BLaER1 treated with 17β-estradiol and CSF1 and Interleukin-3, amounts not matched to agents 10 nM and 100 nM (cell line): ENCODE data around the gene CLCN1.
"Not testable (repeated sequence)": the region's sequence is repeated elsewhere in the genome, so short reads cannot be mapped to it uniquely, and the experiment has no call there.

ENCODE experiments used
- H3K27ac ChIP-seq, 11 experiments: shearing (Covaris generic); formaldehyde crosslinking; 2 replicates each; pipeline ENCODE4 v1.8.1; 2022
- H3K27me3 ChIP-seq, 11 experiments: shearing (Covaris generic); formaldehyde crosslinking; 2 replicates each; pipeline ENCODE4 v1.8.1; 2022
- H3K36me3 ChIP-seq, 11 experiments: shearing (Covaris generic); formaldehyde crosslinking; 2 replicates each; pipeline ENCODE4 v1.8.1; 2022
- H3K4me1 ChIP-seq, 10 experiments: shearing (Covaris generic); formaldehyde crosslinking; 2 replicates each; pipeline ENCODE4 v1.8.1; 2022
- H3K4me2 ChIP-seq, 11 experiments: shearing (Covaris generic); formaldehyde crosslinking; 2 replicates each; pipeline ENCODE4 v1.8.1; 2022
- H3K4me3 ChIP-seq, 10 experiments: shearing (Covaris generic); formaldehyde crosslinking; 2 replicates each; pipeline ENCODE4 v1.8.1; 2022
- H3K9ac ChIP-seq, 11 experiments: shearing (Covaris generic); formaldehyde crosslinking; 2 replicates each; pipeline ENCODE4 v1.8.1; 2022
- H3K9me3 ChIP-seq, 11 experiments: shearing (Covaris generic); formaldehyde crosslinking; replicated peaks in 1 of 11; 2 replicates each; pipeline ENCODE4 v1.8.1; 2022
- H4K20me1 ChIP-seq, 11 experiments: shearing (Covaris generic); formaldehyde crosslinking; 2 replicates each; pipeline ENCODE4 v1.8.1; 2022
- Cebpa-rat ChIP-seq, 11 experiments: shearing (Covaris generic); IDR thresholded peaks; 2 replicates each; pipeline ENCODE4 v1.8.1; 2022

CLCN1 gene

DNA sequence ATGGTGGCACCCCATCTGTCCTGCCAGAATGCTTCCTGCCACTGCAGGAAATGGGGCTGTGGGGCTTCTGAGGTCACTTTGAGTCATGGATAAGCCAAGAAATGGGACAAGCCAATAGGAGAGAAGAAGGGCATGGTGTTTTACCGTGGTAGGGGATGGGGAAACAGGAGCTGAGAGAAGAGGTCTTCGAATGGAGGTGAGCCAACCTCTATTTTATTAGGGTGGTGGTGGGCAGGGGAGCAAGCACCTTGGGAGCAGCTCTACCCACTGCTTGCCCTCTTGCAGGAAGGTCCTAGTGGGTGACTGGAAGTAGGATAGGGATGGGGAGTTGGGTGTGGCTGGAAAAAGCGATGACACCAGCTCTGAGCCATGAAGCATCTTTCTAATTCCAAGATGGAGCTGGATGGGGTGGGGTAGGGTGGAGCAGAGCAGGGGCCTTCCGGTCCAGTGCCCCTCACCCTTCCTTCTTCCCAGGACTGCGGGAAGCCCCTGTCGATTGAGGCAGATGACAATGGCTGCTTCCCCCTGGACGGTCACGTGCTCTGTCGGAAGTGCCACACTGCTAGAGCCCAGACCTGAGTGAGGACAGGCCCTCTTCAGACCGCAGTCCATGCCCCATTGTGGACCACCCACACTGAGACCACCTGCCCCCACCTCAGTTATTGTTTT is 74.3 kb downstream of the CLCN1 start:
- Histone ChIP-seq H3K9me3 (no peaks in the 10 kb centered on the region), H3K36me3 (peaks cover 47 to 84% (median 73%) of the 10 kb centered on the region in 11 experiments), H3K27ac (no peak overlapping the region), H3K4me1 (peaks cover 31 to 97% (median 63%) of the 10 kb centered on the region in 10 experiments), H3K27me3 (no peaks in the 10 kb centered on the region), H3K4me3 (no peak overlapping the region), H3K9ac (0 out of 22 replicates have a peak overlapping the region, but pooled peaks of 2 of the 11 experiments have one; percentile 3 to 34), H3K4me2 (peak overlapping the region in 5 of 11 experiments; percentile 35 to 100 (median 99); a peak in 10 of 22 replicates), H4K20me1 (peaks cover 22 to 100% (median 90%) of the 10 kb centered on the region in 11 experiments; a peak in 21 of 22 replicates)
- no peak for TF ChIP-seq Cebpa-rat (IDR thresholded peaks at IDR 0.05)

DNA sequence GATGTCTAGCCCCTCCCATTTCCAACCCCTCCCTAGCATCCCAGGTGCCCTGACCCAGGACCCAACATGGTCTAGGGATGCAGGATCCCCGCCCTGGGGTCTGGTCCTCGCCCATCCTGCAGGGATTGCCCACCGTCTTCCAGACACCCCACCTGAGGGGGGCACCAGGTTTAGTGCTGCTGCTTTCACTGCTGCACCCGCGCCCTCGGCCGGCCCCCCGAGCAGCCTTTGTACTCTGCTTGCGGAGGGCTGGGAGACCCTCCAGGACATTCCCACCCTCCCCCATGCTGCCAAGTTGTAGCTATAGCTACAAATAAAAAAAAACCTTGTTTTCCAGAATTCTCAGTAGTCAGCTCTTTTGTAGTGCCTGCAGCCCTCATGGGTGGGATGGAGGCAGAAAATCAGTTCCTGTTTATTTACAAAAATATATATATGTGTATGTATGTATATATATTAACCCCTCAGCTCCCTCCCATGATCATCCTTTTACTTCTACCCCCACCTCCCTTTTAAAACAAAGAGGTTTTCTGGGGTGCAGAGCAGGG is 74.9 kb downstream of the CLCN1 start:
- H3K9me3 ChIP-seq = no peaks in the 10 kb centered on the region
- TF ChIP-seq Cebpa-rat (IDR thresholded peaks at IDR 0.05) = no peak
- no peaks in the 10 kb centered on the region for H3K27me3 ChIP-seq
- H3K27ac ChIP-seq = no peak overlapping the region; a peak in 1 of 22 replicates
- no peak overlapping the region for H3K4me3 ChIP-seq
- peak overlapping the region in 5 of 11 experiments; percentile 14 to 100 (median 99); a peak in 8 of 22 replicates for H3K4me2 ChIP-seq
- peaks cover 22 to 100% (median 84%) of the 10 kb centered on the region in 11 experiments; a peak in 21 of 22 replicates for H4K20me1 ChIP-seq
- peaks cover 47 to 78% (median 67%) of the 10 kb centered on the region in 11 experiments for H3K36me3 ChIP-seq
- H3K9ac ChIP-seq = 0 out of 22 replicates have a peak overlapping the region, but pooled peaks of 1 of the 11 experiments have one; percentile 17
- peaks cover 31 to 97% (median 62%) of the 10 kb centered on the region in 10 experiments for H3K4me1 ChIP-seq

DNA sequence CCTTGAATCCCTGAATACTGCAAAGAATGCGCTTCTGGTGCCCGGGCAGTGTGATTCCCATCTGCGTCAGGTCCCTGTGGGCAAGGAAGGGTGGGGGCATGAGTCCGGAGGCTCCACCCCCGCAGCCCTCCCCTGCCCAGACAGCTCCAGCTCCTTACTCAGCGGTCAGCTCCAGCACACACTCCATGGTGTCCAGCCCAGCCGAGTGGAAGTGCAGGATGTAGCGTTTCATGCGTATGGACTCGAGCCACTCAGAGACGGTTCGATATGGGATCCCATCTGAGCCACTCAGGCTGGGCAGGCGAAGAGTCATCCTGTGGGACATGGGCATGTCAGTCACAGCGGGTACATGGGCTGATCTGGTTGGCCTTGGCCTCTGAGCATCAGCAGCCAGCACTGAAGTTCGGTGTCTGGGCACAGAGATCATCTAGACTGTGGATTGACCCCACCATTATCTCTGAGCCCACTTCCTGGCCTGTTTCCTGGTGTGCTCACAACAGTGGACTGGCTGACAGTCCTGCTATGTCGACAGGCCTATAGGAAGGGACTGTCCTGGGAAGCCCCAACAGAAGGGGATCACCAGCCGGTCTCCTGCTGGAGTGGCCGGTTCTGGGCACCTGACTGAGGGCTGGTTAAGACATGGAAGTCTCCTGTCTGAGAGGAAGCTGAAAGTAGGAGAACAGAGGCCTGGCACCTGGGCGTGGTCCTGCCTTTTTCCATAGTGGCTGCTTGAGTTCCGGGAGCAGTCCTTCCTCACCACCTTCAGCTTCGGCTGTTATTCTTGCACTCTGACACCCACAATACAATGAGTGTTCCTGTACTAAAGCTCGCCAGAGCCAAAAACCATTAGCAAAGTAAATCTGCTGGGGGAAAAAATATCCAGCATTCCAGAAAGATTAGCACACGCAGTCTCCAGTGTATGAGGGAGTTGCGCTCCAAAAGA is 75.8 kb downstream of the CLCN1 start:
- Histone ChIP-seq H3K4me2 (peak overlapping the region in 2 of 11 experiments; percentile 26 to 100; a peak in 6 of 22 replicates), H3K36me3 (peaks cover 47 to 69% (median 63%) of the 10 kb centered on the region in 11 experiments), H3K27ac (peak overlapping the region in 3 of 11 experiments; percentile 1 to 25 (median 25); a peak in 3 of 22 replicates), H4K20me1 (peaks cover 13 to 99% (median 75%) of the 10 kb centered on the region in 11 experiments; a peak in 21 of 22 replicates), H3K9ac (0 out of 22 replicates have a peak overlapping the region, but pooled peaks of 1 of the 11 experiments have one; percentile 17), H3K27me3 (no peaks in the 10 kb centered on the region), H3K4me3 (no peak overlapping the region), H3K4me1 (peaks cover 26 to 91% (median 56%) of the 10 kb centered on the region in 10 experiments), H3K9me3 (no peaks in the 10 kb centered on the region)
- no peak for TF ChIP-seq Cebpa-rat (IDR thresholded peaks at IDR 0.05)

DNA sequence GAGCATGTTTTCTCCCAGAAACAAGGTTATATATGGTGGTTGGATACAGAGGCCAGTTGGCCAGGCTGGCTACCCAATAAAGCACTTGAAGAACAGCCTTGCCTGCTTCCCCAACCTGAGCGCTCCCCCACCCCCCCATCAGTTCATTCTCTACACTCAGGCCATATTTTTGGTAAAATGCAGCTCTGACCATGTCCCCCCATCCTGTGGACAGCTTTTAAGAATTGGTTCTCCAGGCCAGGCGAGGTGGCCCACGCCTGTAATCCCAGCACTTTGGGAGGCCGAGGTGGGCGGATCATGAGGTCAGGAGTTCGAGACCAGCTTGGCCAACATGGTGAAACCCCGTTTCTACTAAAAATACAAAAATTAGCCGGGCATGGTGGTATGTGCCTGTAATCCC is 76.5 kb downstream of the CLCN1 start:
- not testable (repeated sequence) for H3K4me3 ChIP-seq, H3K9ac ChIP-seq, H3K9me3 ChIP-seq, H3K27me3 ChIP-seq, H3K27ac ChIP-seq, H3K4me2 ChIP-seq
- Histone ChIP-seq H3K4me1 (peaks cover 19 to 84% (median 49%) of the 10 kb centered on the region in 10 experiments), H4K20me1 (peaks cover 7 to 93% (median 68%) of the 10 kb centered on the region in 11 experiments; a peak in 21 of 22 replicates), H3K36me3 (peaks cover 47 to 62% (median 56%) of the 10 kb centered on the region in 11 experiments)

DNA sequence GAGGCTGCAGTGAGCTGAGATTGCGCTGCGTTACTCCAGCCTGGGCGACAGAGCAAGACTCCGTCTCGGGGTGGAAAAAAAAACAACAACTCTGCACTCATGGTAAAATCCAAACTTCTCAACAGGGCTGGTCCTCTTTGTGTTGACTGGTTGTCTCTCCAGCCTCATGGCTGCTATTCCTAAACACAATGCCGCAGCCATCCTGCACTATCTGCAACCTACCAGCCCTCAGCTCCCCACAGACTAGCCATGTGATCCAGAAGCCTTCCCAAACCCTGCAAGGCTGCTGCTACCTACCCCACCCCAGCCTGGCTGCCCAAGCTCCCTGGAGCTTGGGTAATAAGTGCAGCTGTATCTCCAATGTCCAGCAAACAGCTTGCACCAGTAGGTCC is 77.0 kb downstream of the CLCN1 start:
- TF ChIP-seq Cebpa-rat (IDR thresholded peaks at IDR 0.05) = no peak
- Histone ChIP-seq H3K36me3 (peaks cover 44 to 58% (median 52%) of the 10 kb centered on the region in 11 experiments), H4K20me1 (peaks cover 3 to 88% (median 64%) of the 10 kb centered on the region in 11 experiments; a peak in 21 of 22 replicates), H3K4me2 (peak overlapping the region in 2 of 11 experiments; percentile 87 to 91; a peak in 3 of 22 replicates), H3K27ac (no peak overlapping the region), H3K4me3 (no peak overlapping the region), H3K27me3 (no peaks in the 10 kb centered on the region), H3K9ac (no peak overlapping the region), H3K9me3 (no peaks in the 10 kb centered on the region), H3K4me1 (peaks cover 16 to 79% (median 45%) of the 10 kb centered on the region in 10 experiments)

DNA sequence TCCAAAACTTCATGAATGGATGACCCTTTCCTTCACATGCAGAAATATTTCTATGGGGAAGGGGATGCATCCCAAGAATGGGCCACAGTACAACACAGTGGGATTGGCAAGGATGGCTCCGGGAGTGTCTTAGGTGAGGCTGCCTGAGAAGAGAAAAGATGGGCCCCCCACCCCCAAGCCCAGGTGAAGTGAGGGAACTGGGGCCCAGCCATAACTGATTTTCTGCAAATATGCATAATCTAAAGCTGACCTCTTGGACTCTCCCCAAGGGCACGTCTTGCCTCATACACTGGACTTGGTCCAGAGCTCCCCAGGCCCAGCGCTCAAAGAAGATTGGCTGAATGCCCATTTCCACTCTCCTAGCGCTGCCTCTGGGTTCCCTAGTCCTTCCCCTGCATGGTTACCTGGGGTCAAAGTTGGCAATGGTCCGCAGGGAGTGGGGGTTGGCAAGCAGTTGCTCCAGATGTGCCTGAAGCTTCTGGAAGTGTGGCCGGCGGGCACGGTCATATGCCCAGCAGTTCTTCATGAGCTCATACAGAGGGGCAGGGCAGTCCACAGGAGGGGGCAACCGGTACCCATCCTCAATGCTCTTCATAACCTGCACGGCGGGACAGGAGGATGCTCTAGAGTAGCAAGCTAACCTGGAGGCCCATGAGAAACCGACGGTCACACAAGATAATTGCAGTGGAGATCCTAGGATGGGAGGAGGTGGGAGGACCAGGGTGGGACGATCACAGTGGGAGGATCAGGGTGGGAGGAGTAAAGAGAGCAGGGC is 77.5 kb downstream of the CLCN1 start:
- H3K27me3 ChIP-seq = no peaks in the 10 kb centered on the region
- H3K9ac ChIP-seq = no peak overlapping the region
- H3K9me3 ChIP-seq = no peaks in the 10 kb centered on the region
- TF ChIP-seq Cebpa-rat (IDR thresholded peaks at IDR 0.05) = no peak
- H3K36me3 ChIP-seq = peaks cover 39 to 52% (median 46%) of the 10 kb centered on the region in 11 experiments
- H4K20me1 ChIP-seq = peaks cover 3 to 82% (median 58%) of the 10 kb centered on the region in 11 experiments; a peak in 20 of 22 replicates
- H3K27ac ChIP-seq = no peak overlapping the region
- H3K4me3 ChIP-seq = no peak overlapping the region
- peaks cover 16 to 74% (median 40%) of the 10 kb centered on the region in 10 experiments for H3K4me1 ChIP-seq
- H3K4me2 ChIP-seq = peak overlapping the region in 2 of 11 experiments; percentile 87 to 91; a peak in 4 of 22 replicates

DNA sequence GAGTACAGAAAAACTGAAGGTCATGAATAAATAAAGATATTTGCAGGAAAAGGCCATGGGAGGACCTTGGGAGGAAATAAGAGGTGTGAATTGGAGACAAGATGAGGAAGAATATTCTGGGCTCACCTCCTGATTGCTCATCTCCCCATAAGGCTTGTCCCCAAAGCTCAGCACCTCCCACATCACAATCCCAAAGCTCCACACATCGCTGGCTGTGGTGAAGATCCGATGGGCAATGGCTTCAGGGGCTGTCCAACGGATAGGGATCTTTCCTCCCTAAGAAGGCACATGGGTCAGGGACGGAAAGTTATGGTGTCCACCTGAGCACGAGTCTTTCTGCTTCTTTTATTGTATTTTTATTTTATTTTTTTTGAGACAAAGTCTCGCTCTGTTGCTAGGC is 78.2 kb downstream of the CLCN1 start:
- Histone ChIP-seq H3K27ac (no peak overlapping the region), H3K27me3 (no peaks in the 10 kb centered on the region), H3K9me3 (no peaks in the 10 kb centered on the region), H3K9ac (no peak overlapping the region), H3K4me3 (no peak overlapping the region), H3K4me1 (peaks cover 16 to 67% (median 37%) of the 10 kb centered on the region in 10 experiments), H3K36me3 (peaks cover 33 to 46% (median 40%) of the 10 kb centered on the region in 11 experiments), H3K4me2 (peak overlapping the region in 5 of 11 experiments; percentile 72 to 96 (median 88); a peak in 9 of 22 replicates), H4K20me1 (peaks cover 2 to 76% (median 52%) of the 10 kb centered on the region in 11 experiments; a peak in 20 of 22 replicates)
- TF ChIP-seq Cebpa-rat (IDR thresholded peaks at IDR 0.05) = no peak
